Fibroblast of mammary gland (primary cell): ENCODE results near the gene DUSP15.
"Not testable (repeated sequence)": the region's sequence is repeated elsewhere in the genome, so short reads cannot be mapped to it uniquely, and the experiment has no call there.

ENCODE experiments used
- DNase-seq: peaks from one replicate; pipeline ENCODE4 v3.0.0-alpha.2; 2010; ENCODE audit warnings: low read depth
- H3K4me3 ChIP-seq: 2 replicates; pipeline ENCODE4 v1.5.1; 2011; ENCODE audit warnings: low read depth, mild to moderate bottlenecking, low read length, moderate library complexity; ENCODE audit not compliant: control insufficient read depth
- CTCF ChIP-seq: conservative IDR thresholded peaks from 2 replicates; pipeline ENCODE4 v1.5.1; 2011; ENCODE audit warnings: low read depth, low read length, inconsistent platforms; ENCODE audit not compliant: control insufficient read depth, insufficient read depth

DUSP15 gene

GRCh38 chr20:31830406-31830981 lies 39.8 kb downstream of the DUSP15 start:
- DNase-seq = no peak
- TF ChIP-seq CTCF = no peak

GRCh38 chr20:31829731-31830130 lies 40.6 kb downstream of the DUSP15 start:
- H3K4me3 ChIP-seq = no peak overlapping the region
- TF ChIP-seq CTCF = no peak
- no peak for DNase-seq

More at GRCh38 chr20:31830406-31830981, 39.8 kb downstream of the DUSP15 start:
- no peak overlapping the region for H3K4me3 ChIP-seq

GRCh38 chr20:31828016-31828415 lies 42.3 kb downstream of the DUSP15 start:
- H3K4me3 ChIP-seq, DNase-seq: not testable (repeated sequence)

GRCh38 chr20:31827059-31827458 lies 43.3 kb downstream of the DUSP15 start:
- no peak for TF ChIP-seq CTCF
- no peak overlapping the region for H3K4me3 ChIP-seq
- DNase-seq = no peak

GRCh38 chr20:31826074-31826473 lies 44.3 kb downstream of the DUSP15 start:
- no peak for TF ChIP-seq CTCF
- H3K4me3 ChIP-seq = no peak overlapping the region
- DNase-seq = no peak

DNA sequence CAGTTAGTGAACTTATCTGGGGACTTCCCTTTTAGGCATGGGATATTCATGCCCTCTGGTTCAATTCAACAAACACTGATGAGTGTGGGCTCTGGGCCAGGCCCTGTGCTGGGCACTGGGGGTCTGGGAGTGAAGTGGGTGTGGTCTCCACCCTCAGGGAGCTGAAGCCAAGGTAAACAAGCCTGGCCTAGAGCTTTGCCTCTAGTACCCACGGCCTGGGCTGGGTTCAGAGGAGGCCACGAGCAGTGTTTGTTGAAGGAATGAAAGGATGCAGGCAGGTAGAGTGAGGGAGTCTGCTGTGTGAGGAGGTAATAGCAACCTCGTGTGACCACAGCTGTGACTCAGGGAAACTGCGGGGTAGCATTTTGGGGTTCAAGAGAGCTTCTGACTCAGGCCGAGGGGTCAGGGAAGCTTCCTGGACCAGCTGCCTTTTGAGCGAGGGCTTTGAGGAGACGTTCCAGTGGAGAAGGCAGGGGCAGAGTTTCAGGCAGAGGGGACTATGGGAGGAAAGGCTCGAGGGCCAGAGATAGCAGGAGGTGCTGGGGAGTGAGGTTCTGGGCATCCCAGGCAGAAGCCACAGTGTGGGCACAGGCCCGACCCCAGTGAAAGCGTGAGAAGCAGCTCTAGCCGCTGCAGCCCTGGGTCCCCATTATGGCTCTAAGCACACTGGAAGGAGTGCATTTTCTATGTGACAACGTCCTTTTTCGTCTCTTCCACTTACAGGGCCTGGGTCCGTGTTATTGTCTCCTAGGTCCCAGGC lies 45.6 kb downstream of the DUSP15 start:
- DNase-seq = no peak
- no peak overlapping the region for H3K4me3 ChIP-seq
- TF ChIP-seq CTCF = no peak

DNA sequence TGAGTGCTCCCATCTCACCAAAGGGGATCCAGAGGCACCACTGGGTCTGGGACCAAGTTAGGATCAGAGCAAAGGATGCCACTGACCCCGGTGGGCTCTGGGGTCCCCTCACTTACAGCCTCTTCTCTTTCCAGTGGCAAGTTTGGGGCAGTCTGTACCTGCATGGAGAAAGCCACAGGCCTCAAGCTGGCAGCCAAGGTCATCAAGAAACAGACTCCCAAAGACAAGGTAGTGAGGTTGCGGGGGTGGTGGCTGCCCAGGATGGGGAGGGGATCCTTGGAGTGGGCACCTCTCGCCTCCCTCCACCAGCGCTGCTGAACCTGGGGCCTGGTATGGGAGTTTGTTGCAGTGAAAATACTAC lies 46.2 kb downstream of the DUSP15 start:
- no peak for TF ChIP-seq CTCF
- H3K4me3 ChIP-seq = no peak overlapping the region
- no peak for DNase-seq
